ENCODE data around the gene WDR38. TPM values are rescaled to one million over a fixed set of nuclear protein-coding genes. Genes with fewer than 3 reads are reported as not detected.

WDR38 gene
- total and polyA plus RNA-seq, 9 of the 15 experiments (the other 6 are each of a cell fraction or from before 2014, with no cell fraction given), result not detected

DNA sequence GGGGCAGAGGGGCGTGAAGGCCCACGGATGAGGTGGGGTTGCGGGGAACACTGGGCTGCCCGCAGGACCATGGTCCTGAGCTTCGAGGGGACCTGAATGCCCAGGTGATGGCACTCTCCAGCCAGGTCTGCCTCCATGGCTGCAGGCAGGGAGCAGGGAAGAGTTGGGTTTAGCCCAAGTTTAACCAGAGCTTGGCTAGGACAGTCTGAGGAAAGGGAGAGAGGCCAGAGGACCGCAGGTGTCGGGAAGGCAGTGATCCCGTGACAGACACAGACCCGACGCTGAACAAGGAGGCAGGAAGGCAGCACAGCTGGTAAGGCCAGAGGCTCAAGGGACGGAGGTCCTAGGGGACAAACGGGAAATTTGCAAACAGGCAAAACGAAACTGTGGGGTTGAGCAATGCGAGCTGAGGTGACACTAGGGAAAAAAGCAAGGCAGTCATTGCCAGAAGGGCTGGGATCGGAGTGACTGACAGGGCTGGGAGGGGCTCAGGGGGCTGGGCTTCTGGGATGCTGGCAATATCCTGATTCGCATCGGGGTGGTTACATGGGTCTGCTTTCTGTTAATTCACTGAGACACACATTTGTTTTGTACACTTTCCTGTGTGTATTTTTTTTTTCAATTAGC, 33.7 kb downstream of the WDR38 start:
- Histone ChIP-seq H3K27me3 (ENCODE audit: control insufficient read depth in 2 of 2, insufficient read depth in 2 of 2, low read length in 2 of 2) (no peaks in the 10 kb centered on the region), H3K27ac (ENCODE audit: extremely low read depth, low read depth, low read length) (no peak overlapping the region), H3K9ac (ENCODE audit: insufficient read depth in 1 of 2, low read depth in 2 of 2, low read length in 2 of 2) (peak overlapping the region in 1 of 2 experiments; percentile 68; a peak in 2 of 4 replicates), H3K36me3 (ENCODE audit: control insufficient read depth, insufficient read depth, low read length) (peaks cover 61% of the 10 kb centered on the region; the same call in 2 of the 3 replicates), H3K4me3 (no peak overlapping the region), H3K9me1 (ENCODE audit: control insufficient read depth, insufficient read depth, low read length) (peaks cover 4% of the 10 kb centered on the region), H3K4me1 (replicated peaks in 1 of 2; ENCODE audit: control insufficient read depth in 2 of 2, insufficient read depth in 2 of 2, low read length in 2 of 2) (0 out of 5 replicates have a peak, but pooled peaks cover 0 to 3% of the 10 kb centered on the region in 2 experiments), H4K20me1 (replicated peaks; ENCODE audit: control insufficient read depth, insufficient read depth, low read length) (no peaks in the 10 kb centered on the region), H3K79me2 (ENCODE audit: control insufficient read depth, insufficient read depth, low read length) (no peaks in the 10 kb centered on the region), H2AFZ (ENCODE audit: low read depth, low read length) (no peak overlapping the region), H3K4me2 (ENCODE audit: insufficient read depth, low read length) (no peak overlapping the region), H3K9me3 (replicated peaks; ENCODE audit: control insufficient read depth, insufficient read depth, low read depth, low read length) (no peaks in the 10 kb centered on the region)
- ChIA-PET POLR2A (interaction anchor here (0.9 to 2.8 kb wide), 4 partner anchors 10 to 18 kb away, joined by 3 to 18 read pairs (median 4); no protein-coding TSS in a partner anchor), CTCF (ENCODE audit: low intra/inter-chr PET ratio) (no interaction called here)
- TF ChIP-seq PKNOX1 (IDR thresholded peaks at IDR 0.05), result peak; percentile 27; the same call in 1 of the 2 replicates
- TF ChIP-seq ZNF444 (CRISPR knock-in tag; IDR thresholded peaks at IDR 0.05), result no peak
- in situ Hi-C loops (cut with MboI) (loop anchor here (10.0 kb wide), 1 partner anchor 1018 kb away; no protein-coding TSS in a partner anchor), intact Hi-C loops (cut with micrococcal nuclease) (no loop called here)
- ATAC-seq (no peak), FAIRE-seq (no peak), DNase-seq (ENCODE audit: extremely low read depth in 1 of 4, low spot score in 3 of 4) (no peak)
- no TSS peak for BruUV-seq (replicated peaks)
- WGBS (ENCODE audit: insufficient coverage, low coverage, missing lambda C conversion rate), result 84% methylated on average over 13 of the region's 17 CpGs

DNA sequence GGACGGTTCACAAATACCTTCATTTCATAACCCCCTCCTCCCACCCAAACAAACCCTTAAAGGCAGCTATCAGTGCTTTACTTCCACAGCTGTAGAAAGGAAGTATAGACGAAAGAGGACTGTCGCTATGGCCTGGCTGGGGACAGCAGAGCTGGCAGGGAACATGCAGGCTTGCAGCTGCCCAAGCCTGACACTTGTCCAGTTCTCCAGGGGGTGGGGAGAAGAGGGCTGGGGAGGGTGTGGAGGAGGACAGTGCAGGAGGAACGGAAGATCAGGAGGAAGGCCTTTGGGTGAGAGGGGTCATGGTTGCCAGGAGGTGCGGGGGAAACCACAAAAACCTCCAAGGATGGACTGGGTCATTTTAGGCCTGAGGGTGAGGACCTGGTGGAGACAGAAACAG, 34.6 kb downstream of the WDR38 start:
- 0 out of 5 replicates have a peak, but pooled peaks cover 0 to 3% of the 10 kb centered on the region in 2 experiments for H3K4me1 ChIP-seq (replicated peaks in 1 of 2; ENCODE audit: control insufficient read depth in 2 of 2, insufficient read depth in 2 of 2, low read length in 2 of 2)
- H3K27ac ChIP-seq (ENCODE audit: extremely low read depth, low read depth, low read length), result no peak overlapping the region
- no TSS peak for BruUV-seq (replicated peaks)
- H3K9me1 ChIP-seq (ENCODE audit: control insufficient read depth, insufficient read depth, low read length), result peaks cover 4% of the 10 kb centered on the region
- H3K9me3 ChIP-seq (replicated peaks; ENCODE audit: control insufficient read depth, insufficient read depth, low read depth, low read length), result no peaks in the 10 kb centered on the region
- H3K4me2 ChIP-seq (ENCODE audit: insufficient read depth, low read length), result no peak overlapping the region
- no peaks in the 10 kb centered on the region for H4K20me1 ChIP-seq (replicated peaks; ENCODE audit: control insufficient read depth, insufficient read depth, low read length)
- H3K36me3 ChIP-seq (ENCODE audit: control insufficient read depth, insufficient read depth, low read length), result peaks cover 57% of the 10 kb centered on the region; the same call in 2 of the 3 replicates
- in situ Hi-C loops (cut with MboI), result loop anchor here (10.0 kb wide), 1 partner anchor 1017 kb away; no protein-coding TSS in a partner anchor
- H3K9ac ChIP-seq (ENCODE audit: insufficient read depth in 1 of 2, low read depth in 2 of 2, low read length in 2 of 2), result peak overlapping the region in 1 of 2 experiments; percentile 48; a peak in 1 of 4 replicates
- H2AFZ ChIP-seq (ENCODE audit: low read depth, low read length), result no peak overlapping the region
- CTCF ChIA-PET (ENCODE audit: low intra/inter-chr PET ratio), result no interaction called here
- ATAC-seq (no peak), DNase-seq (ENCODE audit: extremely low read depth in 1 of 4, low spot score in 3 of 4) (no peak), FAIRE-seq (no peak)
- POLR2A ChIA-PET, result interaction anchor here (0.9 to 2.8 kb wide), 3 partner anchors 10 to 15 kb away, joined by 3 to 18 read pairs (median 4); no protein-coding TSS in a partner anchor
- no peak overlapping the region for H3K4me3 ChIP-seq
- no peaks in the 10 kb centered on the region for H3K27me3 ChIP-seq (ENCODE audit: control insufficient read depth in 2 of 2, insufficient read depth in 2 of 2, low read length in 2 of 2)
- H3K79me2 ChIP-seq (ENCODE audit: control insufficient read depth, insufficient read depth, low read length), result no peaks in the 10 kb centered on the region
- WGBS (ENCODE audit: insufficient coverage, low coverage, missing lambda C conversion rate), result 79% methylated on average over 3 of the region's 5 CpGs
- intact Hi-C loops (cut with micrococcal nuclease), result no loop called here
- TF ChIP-seq ZNF41 (CRISPR knock-in tag; conservative IDR thresholded peaks at IDR 0.05) (no peak), ELF4 (CRISPR knock-in tag; IDR thresholded peaks at IDR 0.05) (no peak), CSDE1 (IDR thresholded peaks at IDR 0.05) (no peak), ZBTB34 (CRISPR knock-in tag; IDR thresholded peaks at IDR 0.05) (no peak), UBTF (IDR thresholded peaks at IDR 0.05; ENCODE audit: borderline replicate concordance in 1 of 2, low read depth in 2 of 2, low read length in 2 of 2) (no peak), ZFP30 (CRISPR knock-in tag; IDR thresholded peaks at IDR 0.05; ENCODE audit: borderline replicate concordance) (no peak)

Data from K562 (cell line).